Liver (tissue), 9 donors: Measurements from ENCODE around the gene SPSB1. TPM values are rescaled to one million over a fixed set of nuclear protein-coding genes. Genes with fewer than 3 reads are reported as not detected.

Experiments
- DNase-seq: peaks from one replicate; pipeline ENCODE4 v3.0.0-alpha.2; 2017; ENCODE audit warnings: low spot score
- H3K27ac ChIP-seq, 2 donors: one replicate each; pipeline ENCODE4 v1.7.0; 2013; ENCODE audit warnings: inconsistent platforms in 2 of 2, low read length in 2 of 2, control low read depth in 1 of 2, low read depth in 1 of 2, mild to moderate bottlenecking in 1 of 2
- H3K27me3 ChIP-seq, 4 donors: one replicate each; pipeline versions ENCODE4 v1.6.1 to v1.7.0; 2013; ENCODE audit warnings: low read length in 3 of 4, inconsistent platforms in 1 of 4, mild to moderate bottlenecking in 1 of 4, moderate library complexity in 1 of 4; ENCODE audit not compliant: control insufficient read depth in 4 of 4, insufficient read depth in 4 of 4
- H3K36me3 ChIP-seq, 4 donors: one replicate each; pipeline versions ENCODE4 v1.6.1 to v1.7.0; 2013; ENCODE audit warnings: low read length in 3 of 4, mild to moderate bottlenecking in 3 of 4, low read depth in 1 of 4, moderate library complexity in 1 of 4; ENCODE audit not compliant: control insufficient read depth in 4 of 4, insufficient read depth in 3 of 4
- H3K4me1 ChIP-seq, 4 donors: one replicate each; pipeline versions ENCODE4 v1.6.1 to v1.7.0; 2013; ENCODE audit warnings: low read length in 3 of 4, mild to moderate bottlenecking in 3 of 4, moderate library complexity in 1 of 4; ENCODE audit not compliant: control insufficient read depth in 4 of 4, insufficient read depth in 4 of 4
- H3K4me3 ChIP-seq, 3 donors: one replicate each; pipeline versions ENCODE4 v1.6.1 to v1.7.0; 2013; ENCODE audit warnings: low read length in 3 of 3, control low read depth in 1 of 3, low read depth in 1 of 3, mild to moderate bottlenecking in 1 of 3
- H3K9ac ChIP-seq, 2 donors: one replicate each; pipeline ENCODE4 v1.7.0; 2013; ENCODE audit warnings: low read length in 2 of 2, mild to moderate bottlenecking in 2 of 2, moderate library complexity in 2 of 2, control low read depth in 1 of 2, low read depth in 1 of 2
- H3K9me3 ChIP-seq, 4 donors: one replicate each; pipeline versions ENCODE4 v1.6.1 to v1.7.0; 2013; ENCODE audit warnings: low read length in 3 of 4; ENCODE audit not compliant: control insufficient read depth in 4 of 4
- ATF3 ChIP-seq: IDR thresholded peaks from 2 replicates; pipeline ENCODE4 v1.6.1; 2016; ENCODE audit warnings: antibody characterized with exemption
- CTCF ChIP-seq: fragments of 150-350 bp; IDR thresholded peaks from 2 replicates; pipeline ENCODE4 v1.5.1; 2017; ENCODE audit warnings: improper control_type of control experiment, low read depth, low read length; ENCODE audit not compliant: missing input control
- EGR1 ChIP-seq, 2 donors: IDR thresholded peaks; 2 replicates each; pipeline ENCODE4 v1.6.1; 2016 to 2018; ENCODE audit warnings: antibody characterized with exemption in 2 of 2, low read depth in 2 of 2
- FOXA1 ChIP-seq: IDR thresholded peaks from 2 replicates; pipeline ENCODE4 v1.6.1; 2016; ENCODE audit warnings: antibody characterized with exemption
- FOXA2 ChIP-seq: IDR thresholded peaks from 2 replicates; pipeline ENCODE4 v1.6.1; 2016; ENCODE audit warnings: antibody characterized with exemption
- GABPA ChIP-seq, 2 donors: IDR thresholded peaks in 1 of 2; conservative IDR thresholded peaks in 1 of 2; 2 replicates each; pipeline ENCODE4 v1.6.1; 2016; ENCODE audit warnings: antibody characterized with exemption in 2 of 2, mild to moderate bottlenecking in 1 of 2, moderate library complexity in 1 of 2
- HNF4A ChIP-seq, 2 donors: conservative IDR thresholded peaks; 2 replicates each; pipeline ENCODE4 v1.6.1; 2016; ENCODE audit warnings: antibody characterized with exemption in 2 of 2, mild to moderate bottlenecking in 2 of 2
- HNF4G ChIP-seq: IDR thresholded peaks from 2 replicates; pipeline ENCODE4 v1.6.1; 2016; ENCODE audit warnings: antibody characterized with exemption
- JUND ChIP-seq, 2 donors: IDR thresholded peaks; 2 replicates each; pipeline ENCODE4 v1.6.1; 2016; ENCODE audit warnings: antibody characterized with exemption in 2 of 2
- MAX ChIP-seq: IDR thresholded peaks from 2 replicates; pipeline ENCODE4 v1.6.1; 2016; ENCODE audit warnings: antibody characterized with exemption
- NR2F2 ChIP-seq: IDR thresholded peaks from 2 replicates; pipeline ENCODE4 v1.6.1; 2016; ENCODE audit warnings: antibody characterized with exemption
- RAD21 ChIP-seq, 2 donors: IDR thresholded peaks; 2 replicates each; pipeline ENCODE4 v1.6.1; 2016; ENCODE audit warnings: antibody characterized with exemption in 2 of 2, mild to moderate bottlenecking in 2 of 2
- REST ChIP-seq: IDR thresholded peaks from 2 replicates; pipeline ENCODE4 v1.6.1; 2016; ENCODE audit warnings: antibody characterized with exemption, mild to moderate bottlenecking
- RXRA ChIP-seq, 2 donors: IDR thresholded peaks; 2 replicates each; pipeline ENCODE4 v1.6.1; 2017 to 2018; ENCODE audit warnings: antibody characterized with exemption in 2 of 2, mild to moderate bottlenecking in 1 of 2
- SP1 ChIP-seq: IDR thresholded peaks from 2 replicates; pipeline ENCODE4 v1.6.1; 2018; ENCODE audit warnings: antibody characterized with exemption, mild to moderate bottlenecking
- TAF1 ChIP-seq: conservative IDR thresholded peaks from 2 replicates; pipeline ENCODE4 v1.6.1; 2016; ENCODE audit warnings: antibody characterized with exemption, mild to moderate bottlenecking
- YY1 ChIP-seq: IDR thresholded peaks from 2 replicates; pipeline ENCODE4 v1.6.1; 2016; ENCODE audit warnings: antibody characterized with exemption, mild to moderate bottlenecking
- ZBTB33 ChIP-seq: IDR thresholded peaks from 2 replicates; pipeline ENCODE4 v1.6.1; 2016; ENCODE audit warnings: antibody characterized with exemption
- WGBS: extraction: QIAGEN DNeasy Blood & Tissue Kit; methylation state at CpG from one replicate; pipeline ENCODE4 v1.1.7; 2013; 5-methylcytosine and 5-hydroxymethylcytosine counted together
- polyA plus RNA-seq, 2 donors: library from polyadenylated mRNA; stranded (reverse) in 1 of 2; unstranded in 1 of 2; fragments of 200-250 nt in 1 of 2; fragments of >200 nt in 1 of 2; fragmentation: Nextera tagmentation in 1 of 2; extraction: Ambion mirVana in 1 of 2; gene quantifications; one replicate each; pipeline versions ENCODE4 v1.2.1 to v1.2.3, GENCODE V29; 2013 to 2015
- total RNA-seq, 2 donors: library from RNA; depleted of rRNA; stranded (reverse); fragments of >200 nt; gene quantifications; one replicate each; pipeline ENCODE4 v1.2.3, GENCODE V29; 2014
- donor health status: healthy.
- donor health status: healthy.
- donor health status: healthy.
- donor health status: healthy.
- donor health status: healthy.

Gene SPSB1
- total and polyA plus RNA-seq, 4 donors = 4.1 to 22.6 (median 14.8) TPM

- Histone ChIP-seq H3K9ac (no peak overlapping the region), H3K36me3 (no peaks in the 10 kb centered on the region), H3K4me1 (no peaks in the 10 kb centered on the region), H3K4me3 (no peak overlapping the region), H3K9me3 (peaks cover 0 to 2% (median 0%) of the 10 kb centered on the region in 4 donors), H3K27ac (no peak overlapping the region), H3K27me3 (no peaks in the 10 kb centered on the region)
- DNase-seq = no peak
- 86% methylated on average over 7 of the region's 7 CpGs for WGBS
- TF ChIP-seq NR2F2 (no peak), TAF1 (no peak), FOXA2 (no peak), ZBTB33 (no peak), ATF3 (no peak), HNF4G (no peak), JUND (IDR thresholded peaks at IDR 0.05) (no peak), CTCF (no peak), HNF4A (conservative IDR thresholded peaks at IDR 0.05) (no peak), REST (no peak), GABPA (IDR thresholded peaks at IDR 0.05 in 1 of 2, conservative IDR thresholded peaks at IDR 0.05 in 1 of 2) (no peak), EGR1 (IDR thresholded peaks at IDR 0.05; ENCODE audit: low read depth in 2 of 2) (no peak), RAD21 (IDR thresholded peaks at IDR 0.05) (no peak), SP1 (no peak), MAX (no peak), FOXA1 (no peak), YY1 (no peak), RXRA (IDR thresholded peaks at IDR 0.05) (no peak)
These were observed 97.3 kb downstream of the SPSB1 start for GRCh38 chr1:9389968-9390367.
